Aorta (tissue), 5 donors: ENCODE data around the gene PADI2. TPM values are rescaled to one million over a fixed set of nuclear protein-coding genes. Genes with fewer than 3 reads are reported as not detected.

Source experiments
- ATAC-seq: fragments of 200-7000 bp; cut with Tn5 transposase; one replicate; pipeline ENCODE4 v1.9.1; 2022; ENCODE audit warnings: moderate library complexity; ENCODE audit not compliant: low FRiP score
- DNase-seq, 2 donors: peaks; one replicate each; pipeline ENCODE4 v3.0.0-alpha.2; 2020
- H3K27ac ChIP-seq, 2 donors: one replicate each; pipeline ENCODE4 v1.5.1; 2013; ENCODE audit warnings: low read length in 2 of 2, mild to moderate bottlenecking in 2 of 2, moderate library complexity in 2 of 2, control low read depth in 1 of 2, inconsistent platforms in 1 of 2, low read depth in 1 of 2
- H3K27me3 ChIP-seq, 2 donors: one replicate each; pipeline ENCODE4 v1.6.1; 2013; ENCODE audit warnings: control low read depth in 1 of 2, low read length in 1 of 2, mild to moderate bottlenecking in 1 of 2, moderate library complexity in 1 of 2; ENCODE audit not compliant: insufficient read depth in 2 of 2, control insufficient read depth in 1 of 2
- H3K36me3 ChIP-seq, 2 donors: one replicate each; pipeline ENCODE4 v1.6.1; 2013; ENCODE audit warnings: control low read depth in 1 of 2, low read length in 1 of 2, mild to moderate bottlenecking in 1 of 2; ENCODE audit not compliant: insufficient read depth in 2 of 2, control insufficient read depth in 1 of 2
- H3K4me1 ChIP-seq, 2 donors: one replicate each; pipeline ENCODE4 v1.6.1; 2013; ENCODE audit warnings: low read length in 2 of 2, control low read depth in 1 of 2, mild to moderate bottlenecking in 1 of 2, moderate library complexity in 1 of 2; ENCODE audit not compliant: insufficient read depth in 2 of 2, control insufficient read depth in 1 of 2
- H3K4me3 ChIP-seq, 2 donors: one replicate each; pipeline ENCODE4 v1.5.1; 2013; ENCODE audit warnings: low read length in 2 of 2, control low read depth in 1 of 2, mild to moderate bottlenecking in 1 of 2
- H3K9me3 ChIP-seq: one replicate; pipeline ENCODE4 v1.6.1; 2013; ENCODE audit warnings: mild to moderate bottlenecking, low read length; ENCODE audit not compliant: control insufficient read depth
- WGBS, 2 donors: extraction: QIAGEN DNeasy Blood & Tissue Kit; methylation state at CpG; one replicate each; pipeline ENCODE4 v1.1.7; 2013; 5-methylcytosine and 5-hydroxymethylcytosine counted together
- intact Hi-C, 2 donors: fragments of 100-400 bp; cut with DNase I; formaldehyde crosslinking; loops; one replicate each; pipeline versions ENCODE4 v1.14.2 to v1.15.0; 2022
- polyA plus RNA-seq, 2 donors: library from polyadenylated mRNA; stranded (reverse); fragments of 200-250 nt; gene quantifications; one replicate each; pipeline ENCODE4 v1.2.3, GENCODE V29; 2013
- total RNA-seq, 2 donors: library from RNA; stranded (reverse); fragmentation: NEBNext Ultra II Directional; extraction: Animal tissue kit (Norgen Biotek cat#: 25700); gene quantifications; one replicate each; pipeline ENCODE4 v1.2.1, GENCODE V29; 2021
- donor health status: healthy with polysubstance abuse.
- donor health status: Bipolar disorder and iron deficiency.
- donor health status: DM: no; HTN: no; CAD: no.
- donor health status: DM: no; HTN: no; CAD: no.
- donor health status: DM: yes; HTN: yes; CAD: no.

PADI2 gene
- total and polyA plus RNA-seq, 4 donors: 0.87 to 2.9 (median 2.0) TPM

GRCh38 chr1:17161926-17162800 lies 42.9 kb upstream of the PADI2 start:
- Histone ChIP-seq H3K4me3 (no peak overlapping the region), H3K27ac (no peak overlapping the region), H3K4me1 (no peaks in the 10 kb centered on the region), H3K9me3 (peaks cover 1% of the 10 kb centered on the region), H3K27me3 (no peaks in the 10 kb centered on the region), H3K36me3 (no peaks in the 10 kb centered on the region)
- DNase-seq (no peak), ATAC-seq (no peak)
- intact Hi-C loops: no loop called here
- WGBS, 2 donors: 88% methylated on average over 20 of the region's 20 CpGs

- no peaks in the 10 kb centered on the region for H3K27me3 ChIP-seq
- WGBS, 2 donors: 79 to 86% methylated on average over 3 of the region's 3 CpGs
- ATAC-seq: no peak
- H3K4me3 ChIP-seq: no peak overlapping the region
- no peak overlapping the region for H3K27ac ChIP-seq
- no peaks in the 10 kb centered on the region for H3K36me3 ChIP-seq
- no peaks in the 10 kb centered on the region for H3K4me1 ChIP-seq
- intact Hi-C loops: no loop called here
- peaks cover 1% of the 10 kb centered on the region for H3K9me3 ChIP-seq
- DNase-seq: no peak
These were observed 42.0 kb upstream of the PADI2 start for GRCh38 chr1:17161137-17161740.

DNA sequence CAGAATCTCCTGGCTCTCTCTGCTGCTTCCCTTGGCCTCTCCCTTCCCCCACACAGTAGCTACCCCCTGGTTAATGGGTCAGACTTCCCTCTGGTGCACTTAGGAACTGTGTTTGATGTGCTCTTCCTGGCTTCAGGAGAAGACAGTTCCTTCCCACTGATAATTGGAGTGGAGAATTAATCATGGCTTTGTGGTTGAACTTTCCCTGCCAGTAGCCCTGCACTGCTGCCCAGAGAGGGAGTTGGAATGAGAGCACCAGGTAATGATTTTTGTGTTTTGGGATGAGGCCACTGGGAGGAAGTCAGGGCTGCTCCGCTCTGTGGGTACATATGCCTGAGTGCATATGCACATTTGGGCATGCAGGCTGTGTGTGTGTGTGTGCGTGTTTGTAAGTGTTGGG lies 39.7 kb upstream of the PADI2 start:
- Histone ChIP-seq H3K36me3 (no peaks in the 10 kb centered on the region), H3K27ac (no peak overlapping the region), H3K27me3 (no peaks in the 10 kb centered on the region), H3K4me3 (no peak overlapping the region), H3K4me1 (no peaks in the 10 kb centered on the region), H3K9me3 (peaks cover 2% of the 10 kb centered on the region)
- intact Hi-C loops: no loop called here
- WGBS, 2 donors: 94 to 96% methylated on average over 2 of the region's 2 CpGs
- DNase-seq (no peak), ATAC-seq (no peak)

DNA sequence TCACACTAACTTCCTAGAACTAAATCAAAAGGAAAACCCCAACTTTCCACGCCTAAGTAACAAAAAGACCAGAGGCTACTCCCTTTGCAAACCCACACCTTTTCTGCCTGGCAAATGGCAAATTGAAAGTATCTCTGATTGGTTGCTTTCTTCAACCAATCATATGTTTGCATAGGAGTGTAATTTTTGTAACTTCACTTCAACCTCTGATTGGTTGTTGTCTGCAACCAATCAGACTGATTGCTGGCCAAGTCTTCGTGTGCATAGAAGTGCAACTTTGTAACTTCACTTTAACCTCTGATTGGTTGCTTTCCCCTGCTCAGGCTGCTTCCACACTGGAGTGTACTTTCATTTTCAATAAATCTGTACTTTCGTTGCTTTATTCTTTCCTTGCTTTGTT lies 36.9 kb upstream of the PADI2 start:
- Histone ChIP-seq H3K27me3 (no peaks in the 10 kb centered on the region), H3K36me3 (no peaks in the 10 kb centered on the region), H3K4me3 (no peak overlapping the region), H3K27ac (no peak overlapping the region), H3K9me3 (peaks cover 12% of the 10 kb centered on the region), H3K4me1 (no peaks in the 10 kb centered on the region)
- intact Hi-C loops: no loop called here
- DNase-seq (no peak), ATAC-seq (no peak)
- 60% methylated on average over 3 of the region's 3 CpGs for WGBS, 2 donors

DNA sequence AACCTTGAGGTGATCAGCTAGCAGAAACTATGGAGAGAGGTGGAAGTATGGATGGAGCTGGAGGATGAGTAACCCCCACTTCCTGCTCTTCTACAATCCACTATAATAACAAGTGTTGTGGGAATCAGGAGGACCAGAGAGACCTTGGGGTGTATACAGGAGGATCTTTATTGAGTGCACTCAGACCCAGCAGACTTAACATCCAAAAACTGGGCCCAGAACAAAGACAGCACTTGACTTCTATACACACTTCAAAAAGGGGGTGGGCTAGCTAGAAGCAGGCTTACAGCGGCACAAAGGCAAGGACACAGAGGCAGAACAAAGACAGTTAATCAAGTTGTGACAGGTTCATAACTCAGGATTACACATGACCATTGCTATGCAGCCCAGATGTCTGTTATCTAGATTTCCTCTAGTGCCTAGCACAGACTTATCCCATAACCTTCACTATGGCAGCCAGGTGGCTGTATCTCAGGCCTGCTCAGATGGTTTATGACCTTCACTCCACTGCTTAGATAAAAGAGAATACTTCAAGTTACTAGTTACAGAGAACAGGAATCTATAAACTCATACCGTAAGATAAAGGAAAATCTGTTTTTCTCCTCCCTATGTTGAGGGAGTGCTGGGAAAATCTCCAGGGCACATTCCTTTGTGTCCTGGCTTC lies 36.1 kb upstream of the PADI2 start:
- no peak for DNase-seq
- H3K36me3 ChIP-seq: no peaks in the 10 kb centered on the region
- H3K27ac ChIP-seq: no peak overlapping the region
- intact Hi-C loops: no loop called here
- no peak for ATAC-seq
- H3K9me3 ChIP-seq: peaks cover 12% of the 10 kb centered on the region
- no peak overlapping the region for H3K4me3 ChIP-seq
- WGBS, 2 donors: 5 to 15% methylated on average over 2 of the region's 2 CpGs
- no peaks in the 10 kb centered on the region for H3K27me3 ChIP-seq
- no peaks in the 10 kb centered on the region for H3K4me1 ChIP-seq

DNA sequence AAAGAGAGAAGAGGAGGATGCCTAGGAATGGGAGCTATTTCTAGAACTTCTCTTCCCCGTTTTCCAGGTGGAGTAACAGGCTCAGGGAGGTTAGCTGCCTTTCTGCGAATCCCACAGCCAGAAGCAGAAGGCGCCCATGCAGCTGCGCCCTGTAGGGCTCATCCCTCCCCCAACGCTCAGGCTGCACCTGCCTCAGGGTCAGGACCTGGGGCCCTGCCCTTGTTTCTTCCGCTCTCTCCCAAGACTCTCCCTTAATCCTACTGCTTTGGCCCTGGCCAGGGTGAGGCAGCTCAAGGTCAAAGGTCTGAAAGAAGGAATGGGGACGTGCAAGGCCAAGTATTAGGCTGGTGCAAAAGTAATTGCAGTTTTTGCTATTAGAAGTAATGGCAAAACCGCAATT lies 30.5 kb upstream of the PADI2 start:
- no peak overlapping the region for H3K4me3 ChIP-seq
- no peaks in the 10 kb centered on the region for H3K36me3 ChIP-seq
- no peaks in the 10 kb centered on the region for H3K4me1 ChIP-seq
- peaks cover 12% of the 10 kb centered on the region for H3K9me3 ChIP-seq
- H3K27ac ChIP-seq: no peak overlapping the region
- DNase-seq (no peak), ATAC-seq (no peak)
- no peaks in the 10 kb centered on the region for H3K27me3 ChIP-seq
- 67 to 68% methylated on average over 8 of the region's 8 CpGs for WGBS, 2 donors
- intact Hi-C loops: no loop called here

GRCh38 chr1:17148950-17149608 lies 29.8 kb upstream of the PADI2 start:
- Histone ChIP-seq H3K27ac (no peak overlapping the region), H3K27me3 (no peaks in the 10 kb centered on the region), H3K4me1 (no peaks in the 10 kb centered on the region), H3K9me3 (peaks cover 10% of the 10 kb centered on the region), H3K4me3 (no peak overlapping the region), H3K36me3 (no peaks in the 10 kb centered on the region)
- WGBS, 2 donors: 26% methylated on average over 47 to 50 of the region's 50 CpGs
- intact Hi-C loops: no loop called here
- ATAC-seq (no peak), DNase-seq (no peak)

DNA sequence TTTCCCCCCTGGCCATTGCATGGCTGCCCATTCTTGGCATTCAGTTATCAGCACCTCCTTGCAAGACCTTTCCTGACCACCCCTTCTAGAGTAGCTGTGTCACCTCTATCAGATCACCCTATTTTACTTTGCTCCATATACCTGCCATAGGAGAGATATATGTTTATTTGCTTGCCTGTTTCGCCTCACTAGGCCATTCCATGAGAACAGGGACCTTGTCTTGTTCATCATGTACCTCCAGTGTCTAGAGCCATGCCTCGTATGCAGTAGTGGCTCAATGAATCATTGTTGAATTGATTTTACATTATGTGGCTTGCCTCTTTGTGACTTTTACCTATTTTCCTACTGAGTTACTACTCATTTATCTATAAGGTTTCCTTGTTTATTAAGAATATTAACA lies 26.4 kb upstream of the PADI2 start:
- WGBS, 2 donors: 90% methylated on average over 2 of the region's 2 CpGs
- ATAC-seq: no peak
- intact Hi-C loops: no loop called here

More for the DNA sequence above, 26.4 kb upstream of the PADI2 start:
- Histone ChIP-seq H3K4me3 (no peak overlapping the region), H3K27me3 (no peaks in the 10 kb centered on the region), H3K9me3 (no peaks in the 10 kb centered on the region), H3K36me3 (no peaks in the 10 kb centered on the region), H3K4me1 (no peaks in the 10 kb centered on the region), H3K27ac (no peak overlapping the region)
- no peak for DNase-seq
